ENCODE data around the gene ME2. TPM values are rescaled to one million over a fixed set of nuclear protein-coding genes. Genes with fewer than 3 reads are reported as not detected.
"Not testable (repeated sequence)": the region's sequence is repeated elsewhere in the genome, so short reads cannot be mapped to it uniquely, and the experiment has no call there.

Gene ME2
- total and polyA plus RNA-seq, 8 donors = 16.6 to 100 (median 58.5) TPM

GRCh38 chr18:50944245-50944932, 65.5 kb downstream of the ME2 start:
- H3K27me3 ChIP-seq = no peaks in the 10 kb centered on the region
- H3K36me3 ChIP-seq = peaks cover 4 to 72% (median 67%) of the 10 kb centered on the region in 4 donors
- WGBS, 5 donors = 81 to 90% (median 88%) methylated on average over 4 of the region's 4 CpGs
- DNase-seq = no peak
- H3K27ac ChIP-seq = no peak overlapping the region
- H3K4me1 ChIP-seq = no peaks in the 10 kb centered on the region
- H3K4me3 ChIP-seq = no peak overlapping the region
- no peak for TF ChIP-seq EP300 (IDR thresholded peaks at IDR 0.05)
- no peaks in the 10 kb centered on the region for H3K9me3 ChIP-seq
- intact Hi-C loops (cut with DNase I; ENCODE audit: low total_unique reads) = no loop called here

GRCh38 chr18:50945918-50946317, 67.0 kb downstream of the ME2 start:
- H3K27ac ChIP-seq; H3K4me3 ChIP-seq; H3K4me1 ChIP-seq; H3K9me3 ChIP-seq; intact Hi-C loops (cut with DNase I; ENCODE audit: low total_unique reads); DNase-seq; H3K27me3 ChIP-seq: not testable (repeated sequence)
- peaks cover 0 to 61% (median 56%) of the 10 kb centered on the region in 4 donors for H3K36me3 ChIP-seq
- WGBS, 5 donors = 93 to 99% (median 97%) methylated on average over 2 of the region's 2 CpGs

- Histone ChIP-seq H3K4me3 (no peak overlapping the region), H3K9me3 (no peaks in the 10 kb centered on the region), H3K27ac (no peak overlapping the region), H3K4me1 (no peaks in the 10 kb centered on the region), H3K27me3 (no peaks in the 10 kb centered on the region), H3K36me3 (peaks cover 0 to 50% (median 44%) of the 10 kb centered on the region in 4 donors)
- WGBS, 5 donors = 61 to 72% (median 67%) methylated on average over 1 of the region's 1 CpG
- TF ChIP-seq POLR2A (IDR thresholded peaks at IDR 0.05) (no peak), POLR2AphosphoS5 (IDR thresholded peaks at IDR 0.05) (no peak), EP300 (IDR thresholded peaks at IDR 0.05) (no peak), CTCF (IDR thresholded peaks at IDR 0.05) (no peak)
- no peak for DNase-seq
- intact Hi-C loops (cut with DNase I; ENCODE audit: low total_unique reads) = no loop called here
These were observed 69.0 kb downstream of the ME2 start for GRCh38 chr18:50947899-50948298.

GRCh38 chr18:50949185-50949584, 70.3 kb downstream of the ME2 start:
- peaks cover 0 to 38% (median 32%) of the 10 kb centered on the region in 4 donors for H3K36me3 ChIP-seq
- TF ChIP-seq EP300 (IDR thresholded peaks at IDR 0.05) (no peak), POLR2A (IDR thresholded peaks at IDR 0.05) (no peak), POLR2AphosphoS5 (IDR thresholded peaks at IDR 0.05) (no peak), CTCF (IDR thresholded peaks at IDR 0.05) (no peak)
- H3K4me1 ChIP-seq = no peaks in the 10 kb centered on the region
- 66 to 81% (median 70%) methylated on average over 6 of the region's 6 CpGs for WGBS, 5 donors
- intact Hi-C loops (cut with DNase I; ENCODE audit: low total_unique reads) = no loop called here
- DNase-seq = no peak
- H3K27ac ChIP-seq = no peak overlapping the region
- no peak overlapping the region for H3K4me3 ChIP-seq
- no peaks in the 10 kb centered on the region for H3K9me3 ChIP-seq
- no peaks in the 10 kb centered on the region for H3K27me3 ChIP-seq

- Histone ChIP-seq H3K27me3 (no peaks in the 10 kb centered on the region), H3K36me3 (peaks cover 0 to 24% (median 18%) of the 10 kb centered on the region in 4 donors), H3K4me3 (no peak overlapping the region), H3K9me3 (no peaks in the 10 kb centered on the region), H3K27ac (no peak overlapping the region), H3K4me1 (no peaks in the 10 kb centered on the region)
- WGBS, 5 donors = 90 to 96% (median 93%) methylated on average over 4 of the region's 4 CpGs
- intact Hi-C loops (cut with DNase I; ENCODE audit: low total_unique reads) = no loop called here
- TF ChIP-seq POLR2AphosphoS5 (IDR thresholded peaks at IDR 0.05) (no peak), EP300 (IDR thresholded peaks at IDR 0.05) (no peak), CTCF (IDR thresholded peaks at IDR 0.05) (no peak), POLR2A (IDR thresholded peaks at IDR 0.05) (no peak)
- DNase-seq = no peak
These were observed 71.7 kb downstream of the ME2 start for GRCh38 chr18:50950626-50951025.

Measured in stomach (tissue), 9 donors.